Erythroblast (primary cell): Measurements from ENCODE around the gene DENND5B.
"Not testable (repeated sequence)": the region's sequence is repeated elsewhere in the genome, so short reads cannot be mapped to it uniquely, and the experiment has no call there.

Experiments
- DNase-seq, 2 experiments: peaks; one replicate each; lab custom pipeline; 2025; lab: John Stamatoyannopoulos, UW
- GATA1 ChIP-seq: IDR thresholded peaks from 2 replicates; pipeline ENCODE4 v1.6.1; 2011; ENCODE audit warnings: low read depth, mild to moderate bottlenecking, control low read depth, low read length, moderate library complexity
- POLR2A ChIP-seq: IDR thresholded peaks from 2 replicates; pipeline ENCODE4 v1.6.1; 2011; ENCODE audit warnings: mild to moderate bottlenecking, low read length

The DENND5B gene

GRCh38 chr12:31590642-31591379 lies at the start of gene DENND5B:
TSS of gene DENND5B (minus strand) at chr12:31591136. CDS start at chr12:31590832, 304 bp downstream.
- TF ChIP-seq GATA1 (no peak), POLR2A (no peak)
- peak; percentile 68 to 70 for DNase-seq

GRCh38 chr12:31634620-31635019 lies 43.7 kb upstream of the DENND5B start:
- DNase-seq = no peak
- TF ChIP-seq POLR2A = no peak
- TF ChIP-seq GATA1 = no peak

DNA sequence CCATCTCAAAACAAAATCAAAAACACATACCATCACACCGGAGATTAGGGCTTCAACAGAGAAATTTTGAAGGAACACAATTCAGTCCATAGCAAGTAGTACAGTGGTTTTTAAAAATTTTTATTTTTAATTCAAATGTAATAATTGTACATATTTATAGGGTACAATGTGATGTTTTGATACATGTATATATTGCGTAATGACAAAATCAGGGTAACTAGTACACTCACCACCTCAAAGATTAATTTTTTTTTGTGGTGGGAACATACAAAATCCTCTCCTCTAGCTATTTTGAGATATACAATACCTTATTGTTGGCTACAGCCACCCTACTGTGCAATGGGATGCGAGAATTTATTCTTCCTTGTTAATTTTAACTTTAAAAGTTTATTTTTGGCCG lies 42.5 kb upstream of the DENND5B start:
- TF ChIP-seq GATA1 (no peak), POLR2A (no peak)
- no peak for DNase-seq

DNA sequence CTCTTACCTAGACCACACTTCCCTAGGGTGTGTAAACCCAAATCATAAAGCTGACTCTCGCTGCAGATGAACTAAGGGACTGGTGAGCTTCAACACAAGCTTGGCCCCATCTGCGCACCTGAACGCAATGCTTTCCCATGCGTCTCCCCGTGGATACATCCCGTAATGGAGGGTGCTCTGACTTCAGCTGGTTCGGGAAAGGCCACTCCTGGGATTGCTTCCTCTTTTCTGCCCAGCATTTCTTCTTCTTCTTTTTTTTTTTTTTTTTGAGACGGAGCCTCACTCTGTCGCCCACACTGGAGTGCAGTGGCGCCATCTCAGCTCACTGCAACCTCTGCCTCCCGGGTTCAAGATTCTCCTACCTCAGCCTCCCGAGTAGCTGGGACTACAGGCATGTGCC lies 40.9 kb upstream of the DENND5B start:
- no peak for TF ChIP-seq GATA1
- TF ChIP-seq POLR2A = no peak
- DNase-seq = no peak

- no peak for DNase-seq
- no peak for TF ChIP-seq GATA1
- no peak for TF ChIP-seq POLR2A
Measured at GRCh38 chr12:31631023-31631724, 40.2 kb upstream of the DENND5B start.

GRCh38 chr12:31629756-31630732 lies 39.1 kb upstream of the DENND5B start:
- DNase-seq = no peak
- no peak for TF ChIP-seq POLR2A
- no peak for TF ChIP-seq GATA1

DNA sequence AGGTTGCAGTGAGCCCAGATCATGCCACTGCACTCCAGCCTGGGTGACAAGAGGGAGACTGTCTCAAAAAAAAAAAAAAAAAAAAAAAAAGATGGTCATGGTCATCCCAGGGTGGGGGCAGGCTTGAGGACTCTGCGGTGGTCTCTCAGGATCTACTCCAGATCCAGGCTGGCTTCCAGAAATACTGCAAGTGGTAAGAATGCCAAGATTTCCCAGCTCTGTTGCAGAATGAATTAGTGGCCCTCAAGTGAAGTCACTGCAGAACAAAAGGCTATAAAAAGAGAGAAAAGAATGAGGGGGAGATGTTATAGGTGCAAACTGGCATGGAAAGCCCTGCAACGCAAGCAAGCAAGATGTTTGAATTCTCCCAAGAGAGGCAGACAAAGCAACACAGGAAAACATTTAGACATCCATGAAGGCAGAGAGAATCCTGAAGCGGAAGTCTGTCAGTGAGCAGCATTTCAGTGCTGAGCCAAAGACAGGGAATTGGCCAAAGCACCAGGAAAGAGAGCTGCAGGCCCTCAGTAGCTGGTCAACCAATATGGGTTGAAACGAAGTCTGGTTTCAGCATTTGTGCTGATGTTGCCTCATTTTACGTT lies 36.6 kb upstream of the DENND5B start:
- no peak for DNase-seq
- no peak for TF ChIP-seq POLR2A
- no peak for TF ChIP-seq GATA1

GRCh38 chr12:31626270-31626995 lies 35.5 kb upstream of the DENND5B start:
- TF ChIP-seq POLR2A (no peak), GATA1 (no peak)
- DNase-seq = no peak

DNA sequence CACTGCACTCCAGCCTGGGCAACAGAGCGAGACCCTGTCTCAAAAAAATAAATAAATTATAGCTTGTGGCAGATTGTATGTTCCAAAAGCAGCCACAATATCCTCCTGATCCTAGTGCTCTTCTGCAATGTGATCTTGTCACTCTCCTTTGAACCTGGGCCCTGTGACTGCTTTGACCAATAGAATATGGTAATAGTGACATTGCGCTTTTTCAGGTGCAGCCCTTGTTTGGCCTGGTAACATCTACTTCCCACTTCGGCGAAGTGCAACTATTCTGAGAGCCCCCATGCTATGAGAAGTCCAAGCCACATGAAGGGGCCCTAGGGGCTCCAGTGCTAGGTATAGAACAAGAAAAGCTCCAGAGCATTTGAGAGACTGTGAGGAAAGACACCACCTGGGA lies 31.1 kb upstream of the DENND5B start:
- DNase-seq = no peak
- no peak for TF ChIP-seq POLR2A
- no peak for TF ChIP-seq GATA1

- DNase-seq = no peak
Measured at GRCh38 chr12:31620311-31620710, 29.4 kb upstream of the DENND5B start.

GRCh38 chr12:31618228-31619025 lies 27.5 kb upstream of the DENND5B start:
- TF ChIP-seq POLR2A (no peak), GATA1 (no peak)
- DNase-seq = no peak

More at GRCh38 chr12:31620311-31620710, 29.4 kb upstream of the DENND5B start:
- TF ChIP-seq GATA1 (no peak), POLR2A (no peak)

GRCh38 chr12:31612819-31613218 lies 21.9 kb upstream of the DENND5B start:
- no peak for TF ChIP-seq POLR2A
- TF ChIP-seq GATA1 = no peak
- no peak for DNase-seq

- not testable (repeated sequence) for DNase-seq
Measured at GRCh38 chr12:31608299-31608698, 17.4 kb upstream of the DENND5B start.
